ENCODE measurements around the gene CFAP91.
"Not testable (repeated sequence)": the region's sequence is repeated elsewhere in the genome, so short reads cannot be mapped to it uniquely, and the experiment has no call there.

The CFAP91 gene

DNA sequence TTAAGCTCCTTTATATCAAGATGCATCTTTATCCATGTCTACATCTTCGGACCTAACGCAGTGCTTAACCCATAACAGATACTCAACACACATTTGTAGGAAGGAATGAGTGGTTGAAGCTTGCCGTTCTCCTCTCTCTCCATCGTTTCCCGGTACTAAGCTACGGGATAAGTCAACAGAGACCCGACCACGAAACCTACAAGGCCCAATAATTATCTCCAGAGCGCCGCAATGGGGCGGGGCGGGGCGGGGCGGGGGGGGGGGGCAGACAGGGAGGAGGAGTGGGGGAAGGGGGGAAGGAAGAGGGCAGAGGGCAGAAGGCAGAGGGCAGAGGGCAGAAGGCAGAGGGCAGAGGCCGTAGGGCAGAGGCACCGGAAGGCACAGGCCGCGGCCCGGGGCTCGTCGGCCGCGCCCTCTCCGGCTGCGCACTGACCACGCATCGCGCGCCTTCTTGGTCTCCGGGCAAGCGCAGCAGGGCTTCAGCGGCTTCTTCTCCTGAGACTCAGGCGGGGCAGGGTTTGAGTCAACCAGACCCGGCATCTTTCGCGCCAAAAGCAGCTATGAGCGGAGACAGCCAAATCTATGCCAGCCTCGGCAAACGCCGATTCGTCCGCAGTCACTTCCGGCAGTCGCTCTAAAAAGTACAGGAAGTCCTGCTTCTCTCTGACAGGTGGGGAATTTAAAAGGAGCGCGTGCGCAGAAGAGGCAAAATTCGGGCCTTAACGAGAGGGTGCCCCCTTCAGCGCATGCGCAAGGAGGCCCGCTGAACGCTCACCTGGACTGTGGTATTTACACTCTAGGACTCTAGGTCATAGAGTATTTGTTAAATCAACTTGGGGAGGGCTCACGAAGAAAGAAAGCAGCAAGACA lies 25.8 kb upstream of the CFAP91 start, which contains the start of gene COX17:
TSS of gene COX17 (minus strand) at position 636 of the 870 bp plus-strand sequence. CDS start at position 540, 96 bp downstream.
- peak; percentile 86 to 92 (median 88) for DNase-seq (ENCODE audit: low read depth in 2 of 3, low spot score in 1 of 3)

GRCh38 chr3:119677641-119677934 lies 25.2 kb upstream of the CFAP91 start:
- no peak for DNase-seq (ENCODE audit: low read depth in 2 of 3, low spot score in 1 of 3)

DNA sequence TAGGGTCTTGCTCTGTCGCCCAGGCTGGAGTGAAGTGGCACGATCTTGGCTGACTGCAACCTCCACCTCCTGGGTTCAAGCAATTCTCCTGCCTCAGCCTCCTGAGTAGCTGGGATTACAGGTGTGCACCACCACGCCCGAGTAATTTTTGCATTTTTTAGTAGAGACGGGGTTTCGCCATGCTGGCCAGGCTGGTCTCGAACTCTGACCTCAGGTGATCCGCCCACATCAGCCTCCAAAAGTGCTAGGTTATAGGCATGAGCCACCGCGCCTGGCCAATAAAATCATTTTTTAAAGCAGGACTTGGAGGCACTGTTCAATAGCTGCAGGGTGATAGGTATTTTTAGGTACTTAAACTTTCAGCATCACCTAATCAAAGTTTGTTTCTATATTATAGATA lies 24.6 kb upstream of the CFAP91 start:
- DNase-seq (ENCODE audit: low read depth in 2 of 3, low spot score in 1 of 3): not testable (repeated sequence)

- DNase-seq (ENCODE audit: low read depth in 2 of 3, low spot score in 1 of 3): no peak
Observed at GRCh38 chr3:119679874-119680273, 22.9 kb upstream of the CFAP91 start.

DNA sequence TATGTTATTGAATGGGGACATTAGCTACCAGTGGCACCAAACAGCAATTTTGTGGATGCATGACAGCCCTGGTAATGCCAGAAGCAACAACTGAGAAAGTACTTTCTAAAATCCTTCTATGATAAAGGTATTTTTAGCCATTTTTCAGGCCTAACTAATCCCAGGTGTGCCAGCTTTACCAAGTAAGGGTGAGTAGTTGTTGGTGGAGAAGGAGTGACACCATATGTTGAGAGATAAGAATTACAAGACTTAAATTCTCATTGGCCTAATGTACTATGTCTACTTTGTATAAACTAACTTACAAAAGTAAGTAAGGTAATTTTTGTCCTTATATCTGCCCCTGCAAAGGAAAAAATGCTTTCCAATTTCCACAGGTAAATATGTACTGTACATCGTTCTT lies 21.5 kb upstream of the CFAP91 start:
- no peak for DNase-seq (ENCODE audit: low read depth in 2 of 3, low spot score in 1 of 3)

DNA sequence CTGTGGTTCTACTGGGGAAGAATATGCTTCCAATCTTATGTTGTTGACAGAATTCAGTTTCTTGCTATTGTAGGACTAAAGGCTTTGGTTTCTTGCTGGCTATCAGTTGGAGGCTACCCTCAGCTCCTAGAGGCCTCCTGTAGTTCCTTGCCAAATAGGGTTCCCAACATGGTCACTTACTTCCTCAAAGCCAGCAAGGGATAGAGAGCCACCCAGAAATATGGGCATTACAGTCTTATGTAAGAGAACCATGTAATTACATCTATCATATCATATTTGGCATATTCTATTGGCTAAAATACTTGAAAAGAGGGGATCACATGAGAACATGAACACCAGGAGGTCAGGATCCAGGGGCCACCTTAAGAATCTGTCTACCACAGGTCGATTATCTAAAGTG lies 19.4 kb upstream of the CFAP91 start:
- no peak for DNase-seq (ENCODE audit: low read depth in 2 of 3, low spot score in 1 of 3)

DNA sequence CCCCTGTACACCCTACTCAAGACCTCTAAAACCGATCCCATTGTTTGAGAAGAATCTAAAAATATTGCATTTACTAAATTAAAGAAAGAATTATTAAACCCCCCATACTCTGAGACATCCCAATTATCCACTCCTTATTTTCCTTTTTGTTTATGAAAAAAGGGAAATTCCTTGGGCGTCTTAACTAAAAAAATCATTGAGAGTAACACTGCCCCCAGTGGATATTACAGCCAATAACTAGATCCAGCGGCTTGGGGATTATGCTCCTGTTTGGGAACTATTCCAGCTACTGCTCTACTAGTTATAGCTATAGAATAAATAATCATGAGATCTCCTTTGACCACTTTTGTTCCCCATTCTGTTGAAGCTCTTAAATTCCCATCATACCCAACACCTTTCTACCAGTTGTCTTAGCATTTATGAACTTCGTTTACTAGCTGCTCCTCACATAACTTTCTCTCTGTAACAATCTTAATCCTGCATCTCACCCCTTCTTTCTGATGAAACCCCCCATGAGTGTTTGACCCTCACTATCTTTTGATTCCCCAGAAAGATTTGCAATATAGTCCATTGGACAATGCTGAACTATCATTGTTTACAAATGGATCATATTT lies 12.7 kb upstream of the CFAP91 start:
- no peak for DNase-seq (ENCODE audit: low read depth in 2 of 3, low spot score in 1 of 3)

- no peak for DNase-seq (ENCODE audit: low read depth in 2 of 3, low spot score in 1 of 3)
Observed at GRCh38 chr3:119695480-119695879, 7.3 kb upstream of the CFAP91 start.

DNA sequence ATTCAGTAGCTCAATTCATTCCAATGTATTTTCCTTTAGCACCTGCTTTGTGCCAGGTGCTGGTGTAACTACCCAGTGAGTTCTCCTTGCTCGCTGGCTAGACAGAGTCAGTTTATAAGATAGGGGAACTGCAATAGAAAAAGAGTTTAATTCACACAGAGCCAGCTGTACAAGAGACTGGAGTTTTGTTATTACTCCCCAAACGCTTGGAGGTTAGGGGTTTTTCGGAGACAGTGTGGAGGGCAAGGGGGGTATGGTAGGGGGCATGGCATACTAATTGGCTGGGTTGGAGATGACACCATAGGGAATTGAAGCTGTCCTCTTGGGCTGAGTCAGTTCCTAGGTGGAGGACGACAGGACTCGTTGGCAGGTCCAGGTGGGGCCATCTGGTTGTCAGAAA lies 5.4 kb upstream of the CFAP91 start:
- DNase-seq (ENCODE audit: low read depth in 2 of 3, low spot score in 1 of 3): no peak

DNA sequence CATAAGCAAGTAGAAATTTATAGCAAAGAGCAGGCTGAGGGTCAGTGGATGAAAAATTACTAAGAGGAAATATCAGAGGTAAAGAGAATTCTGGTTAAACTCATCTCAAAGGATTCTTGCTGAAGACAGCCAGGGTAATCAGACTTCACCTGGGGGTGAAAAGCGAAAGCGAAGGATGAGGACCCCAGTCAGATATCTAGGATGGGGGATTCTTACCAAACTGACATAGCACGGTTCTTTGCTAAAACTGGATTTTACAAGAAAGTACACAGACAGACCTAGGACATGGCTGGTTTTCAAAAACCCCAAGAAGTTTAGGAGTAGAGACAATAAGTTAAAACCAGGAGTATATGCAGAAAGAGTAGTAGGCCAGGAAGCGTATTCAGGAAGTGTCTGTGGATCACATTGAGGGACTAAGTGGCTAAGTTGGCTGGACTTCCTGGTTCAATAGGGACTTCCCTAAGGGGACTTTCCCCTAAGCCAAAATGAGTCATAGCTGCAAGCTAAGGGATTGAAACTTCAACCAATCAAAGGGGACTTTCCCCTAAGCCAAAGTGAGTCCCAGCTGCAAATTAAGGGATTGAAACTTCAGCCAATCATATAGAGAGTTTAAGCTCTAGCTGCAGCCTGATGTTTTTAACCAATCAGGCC lies 2.4 kb upstream of the CFAP91 start:
- DNase-seq (ENCODE audit: low read depth in 2 of 3, low spot score in 1 of 3): peak in 1 of 3 donors; percentile 41

DNA sequence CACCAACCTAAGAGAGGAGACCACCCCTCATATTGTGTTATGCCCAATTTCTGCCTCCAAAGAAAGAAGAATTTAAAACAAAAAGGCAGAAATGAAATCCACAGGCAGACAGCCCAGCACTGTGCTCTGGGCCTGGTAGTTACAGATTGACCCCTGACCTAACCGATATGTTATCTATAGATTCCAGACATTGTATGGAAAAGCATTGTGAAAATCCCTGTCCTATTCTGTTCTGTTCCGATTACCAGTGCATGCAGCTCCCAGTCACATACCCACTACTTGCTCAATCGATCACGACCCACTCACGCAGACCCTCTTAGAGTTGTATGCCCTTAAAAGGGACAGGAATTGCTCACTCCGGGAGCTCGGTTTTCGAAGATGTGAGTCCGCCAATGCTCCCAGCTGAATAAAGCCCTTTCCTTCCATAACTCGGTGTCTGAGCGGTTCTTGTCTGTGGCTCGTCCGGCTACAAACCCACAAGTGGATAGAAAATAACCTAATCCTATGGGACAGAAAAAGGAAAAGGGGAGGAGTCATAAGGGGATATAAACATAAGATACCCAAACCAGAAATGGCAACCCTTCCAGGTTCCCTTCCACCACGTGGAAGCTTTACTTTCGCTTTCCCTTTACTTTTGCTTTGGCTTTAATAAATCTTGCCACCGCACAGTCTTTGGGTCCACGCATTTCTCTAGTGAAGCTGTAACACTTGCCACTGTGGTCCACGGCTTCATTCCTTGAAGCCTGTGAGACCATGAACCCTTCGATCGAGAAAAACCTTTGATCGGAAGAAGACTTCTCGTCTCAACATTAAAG lies 1.7 kb upstream of the CFAP91 start:
- DNase-seq (ENCODE audit: low read depth in 2 of 3, low spot score in 1 of 3): no peak

- DNase-seq (ENCODE audit: low read depth in 2 of 3, low spot score in 1 of 3): no peak
Observed at GRCh38 chr3:119703820-119704531, 1.2 kb downstream of the CFAP91 start.

- no peak for DNase-seq (ENCODE audit: low read depth in 2 of 3, low spot score in 1 of 3)
Observed at GRCh38 chr3:119715105-119715504, 12.3 kb downstream of the CFAP91 start.

GRCh38 chr3:119716998-119717397 lies 14.2 kb downstream of the CFAP91 start:
- DNase-seq (ENCODE audit: low read depth in 2 of 3, low spot score in 1 of 3): no peak

DNA sequence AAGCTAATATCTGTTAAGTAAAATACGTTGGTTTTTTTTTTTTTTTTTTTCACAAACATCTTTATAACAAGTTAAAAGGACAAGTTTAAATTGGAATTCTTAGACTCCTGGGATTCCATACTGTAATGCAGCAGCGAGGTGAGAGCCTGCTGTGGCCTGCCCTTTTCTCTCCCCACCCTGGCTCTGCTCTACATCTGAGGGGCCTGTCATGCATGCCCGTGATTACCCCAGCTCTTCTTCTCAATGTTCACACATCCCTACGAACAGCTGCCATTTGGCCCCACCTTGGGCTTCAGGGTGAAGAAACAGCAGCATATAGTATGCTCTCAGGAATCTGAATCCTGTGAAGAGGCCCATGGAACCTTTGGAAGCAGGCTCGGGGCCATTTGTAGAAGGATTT lies 14.7 kb downstream of the CFAP91 start:
- DNase-seq (ENCODE audit: low read depth in 2 of 3, low spot score in 1 of 3): no peak

DNA sequence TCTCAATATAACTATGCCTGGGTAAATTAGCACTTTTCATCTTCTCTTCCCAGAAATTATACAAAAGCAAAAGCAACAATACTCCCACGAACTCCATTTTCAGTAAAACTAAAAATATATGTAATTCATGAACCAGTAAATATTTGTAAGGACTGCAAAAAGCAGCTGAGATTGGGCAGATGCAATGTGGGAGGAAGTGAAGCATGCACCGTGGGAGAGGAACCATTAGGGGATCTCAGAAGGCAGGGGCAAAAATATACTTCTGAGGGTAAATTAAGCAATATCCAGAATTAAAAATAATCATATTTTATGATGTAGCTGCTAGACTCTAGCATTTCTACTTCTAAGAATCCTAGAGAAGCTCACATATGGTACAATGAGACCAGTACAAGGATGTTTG lies 20.2 kb downstream of the CFAP91 start:
- no peak for DNase-seq (ENCODE audit: low read depth in 2 of 3, low spot score in 1 of 3)

DNA sequence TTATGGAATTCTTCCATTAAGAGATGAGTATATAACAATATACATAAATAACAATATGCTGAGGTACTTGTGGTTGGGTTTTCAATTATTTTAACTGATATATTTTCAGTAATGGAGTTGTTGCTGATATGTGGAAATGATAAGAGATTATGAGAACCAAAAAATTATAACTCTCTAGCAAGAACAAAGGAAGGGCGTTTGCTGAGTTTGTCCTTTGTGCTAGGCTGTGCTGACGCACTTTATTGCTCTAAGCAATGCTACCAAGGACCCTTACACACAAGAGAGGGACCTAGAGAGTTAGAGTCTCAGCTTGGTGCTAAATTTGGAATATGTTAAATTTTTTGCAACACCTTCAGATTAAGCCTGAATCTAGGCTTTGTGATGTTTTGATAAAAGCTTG lies 24.1 kb downstream of the CFAP91 start:
- no peak for DNase-seq (ENCODE audit: low read depth in 2 of 3, low spot score in 1 of 3)

GRCh38 chr3:119729996-119730395 lies 27.2 kb downstream of the CFAP91 start:
- DNase-seq (ENCODE audit: low read depth in 2 of 3, low spot score in 1 of 3): no peak

- DNase-seq (ENCODE audit: low read depth in 2 of 3, low spot score in 1 of 3): no peak
Observed at GRCh38 chr3:119731560-119732343, 28.9 kb downstream of the CFAP91 start.

DNA sequence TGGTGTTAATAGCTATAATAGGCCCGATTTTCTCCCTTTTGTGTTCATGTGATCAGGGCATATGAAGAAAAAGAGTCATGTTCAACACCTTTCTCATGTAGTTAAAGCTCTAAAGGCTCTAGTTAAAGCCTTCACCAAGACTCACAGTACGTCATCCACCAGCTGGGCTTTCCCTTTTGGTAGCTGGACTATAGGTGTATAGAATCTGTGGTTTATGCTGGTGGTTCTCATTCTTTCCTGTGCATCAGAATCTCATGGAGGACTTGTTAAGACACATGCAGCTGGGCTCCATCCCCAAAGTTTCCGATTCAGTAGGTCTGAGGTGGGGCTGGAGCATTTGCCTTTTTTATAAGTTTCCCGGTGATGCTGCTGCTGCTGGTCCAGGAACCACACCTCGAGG lies 31.0 kb downstream of the CFAP91 start:
- DNase-seq (ENCODE audit: low read depth in 2 of 3, low spot score in 1 of 3): no peak

Data from stimulated activated CD4-positive, alpha-beta T cell treated with anti-CD3 and anti-CD28 coated beads, Interleukin-12 subunit alpha, Interleukin-12 subunit beta, amount 100 ng/mL, for 48 hours (primary cell).